CD4-positive, alpha-beta T cell treated with Interleukin-6 for 4 hours (primary cell): ENCODE measurements around the gene RGSL1.

ENCODE experiments used
- DNase-seq: peaks from one replicate; pipeline ENCODE4 v3.0.0-alpha.2; 2020; ENCODE audit warnings: mixed read lengths

RGSL1 gene

GRCh38 chr1:182555493-182555892, 105.5 kb downstream of the RGSL1 start:
- DNase-seq, result no peak

GRCh38 chr1:182556279-182556678, 106.3 kb downstream of the RGSL1 start:
- DNase-seq, result no peak

- no peak for DNase-seq
These were observed 110.5 kb downstream of the RGSL1 start for GRCh38 chr1:182560392-182560984.

- no peak for DNase-seq
These were observed 111.5 kb downstream of the RGSL1 start for GRCh38 chr1:182561456-182561855.

GRCh38 chr1:182563095-182563494, 113.1 kb downstream of the RGSL1 start:
- DNase-seq, result no peak

GRCh38 chr1:182564406-182565004, 114.6 kb downstream of the RGSL1 start:
- DNase-seq, result no peak

GRCh38 chr1:182565537-182565936, 115.6 kb downstream of the RGSL1 start:
- no peak for DNase-seq

- no peak for DNase-seq
These were observed 117.7 kb downstream of the RGSL1 start for GRCh38 chr1:182567629-182568028.

GRCh38 chr1:182568647-182569284, 118.8 kb downstream of the RGSL1 start:
- DNase-seq, result no peak

- DNase-seq, result no peak
These were observed 120.1 kb downstream of the RGSL1 start for GRCh38 chr1:182569939-182570610.

- DNase-seq, result no peak
These were observed 120.6 kb downstream of the RGSL1 start for GRCh38 chr1:182570611-182570970.

- no peak for DNase-seq
These were observed 124.2 kb downstream of the RGSL1 start for GRCh38 chr1:182574156-182574555.

- DNase-seq, result no peak
These were observed 125.7 kb downstream of the RGSL1 start for GRCh38 chr1:182575540-182576149.

- DNase-seq, result no peak
These were observed 130.8 kb downstream of the RGSL1 start for GRCh38 chr1:182580736-182581135.

GRCh38 chr1:182584746-182585145, 134.8 kb downstream of the RGSL1 start:
- no peak for DNase-seq

- DNase-seq, result no peak
These were observed 136.4 kb downstream of the RGSL1 start for GRCh38 chr1:182586380-182586779.

GRCh38 chr1:182587093-182587492, 137.1 kb downstream of the RGSL1 start:
- DNase-seq, result no peak

GRCh38 chr1:182587666-182588499, 137.9 kb downstream of the RGSL1 start:
- DNase-seq, result no peak

GRCh38 chr1:182588500-182589396, 138.8 kb downstream of the RGSL1 start, which contains the start of gene RNASEL:
Gene RNASEL, minus strand, starts transcription at chr1:182589256. Its CDS starts 2,450 bp downstream, at chr1:182586806.
- DNase-seq, result peak; percentile 69

- DNase-seq, result no peak
These were observed 139.6 kb downstream of the RGSL1 start for GRCh38 chr1:182589520-182589919.

GRCh38 chr1:182589931-182590330, 140.0 kb downstream of the RGSL1 start:
- DNase-seq, result no peak
